ENCODE results near the gene PCOLCE2. TPM values are rescaled to one million over a fixed set of nuclear protein-coding genes. Genes with fewer than 3 reads are reported as not detected.

PCOLCE2 gene
- total RNA-seq, 1 experiment from 2014 or later = 0.34 TPM

- no peaks in the 10 kb centered on the region for H3K27me3 Mint-ChIP-seq (ENCODE audit: insufficient read depth, unreplicated experiment)
- H3K9me3 ChIP-seq = no peaks in the 10 kb centered on the region
- H3K4me3 ChIP-seq (ENCODE audit: low read depth, low read length) = no peak overlapping the region
- no peaks in the 10 kb centered on the region for H3K27me3 ChIP-seq (replicated peaks; ENCODE audit: control insufficient read depth, insufficient read depth, low read length)
- intact Hi-C loops (cut with micrococcal nuclease; ENCODE audit: unreplicated experiment) = no loop called here
- H3K36me3 ChIP-seq (ENCODE audit: control insufficient read depth, insufficient read depth, low read length) = no peaks in the 10 kb centered on the region
- ChIA-PET POLR2A (no interaction called here), CTCF (interaction anchor here (1.1 kb wide), 1 partner anchor 11 kb away, joined by 3 read pairs; no protein-coding TSS in a partner anchor)
- DNase-seq = no peak
- H3K36me3 Mint-ChIP-seq (ENCODE audit: insufficient read depth, unreplicated experiment) = no peaks in the 10 kb centered on the region
- H3K9me3 Mint-ChIP-seq (ENCODE audit: unreplicated experiment) = no peaks in the 10 kb centered on the region
- no peak overlapping the region for H3K4me3 Mint-ChIP-seq (ENCODE audit: unreplicated experiment)
- H3K4me1 Mint-ChIP-seq (ENCODE audit: low read depth, unreplicated experiment) = no peaks in the 10 kb centered on the region
- H3K4me1 ChIP-seq = no peaks in the 10 kb centered on the region
- TF ChIP-seq CTCF (IDR thresholded peaks at IDR 0.05; ENCODE audit: insufficient read depth in 1 of 2, low read depth in 1 of 2, low read length in 1 of 2, severe bottlenecking in 1 of 2, unreplicated experiment in 1 of 2) = no peak
- no peak overlapping the region for H3K27ac Mint-ChIP-seq (ENCODE audit: unreplicated experiment)
- no TSS peak for BruUV-seq (replicated peaks)
These were observed 71.5 kb downstream of the PCOLCE2 start for GRCh38 chr3:142817356-142817755.

DNA sequence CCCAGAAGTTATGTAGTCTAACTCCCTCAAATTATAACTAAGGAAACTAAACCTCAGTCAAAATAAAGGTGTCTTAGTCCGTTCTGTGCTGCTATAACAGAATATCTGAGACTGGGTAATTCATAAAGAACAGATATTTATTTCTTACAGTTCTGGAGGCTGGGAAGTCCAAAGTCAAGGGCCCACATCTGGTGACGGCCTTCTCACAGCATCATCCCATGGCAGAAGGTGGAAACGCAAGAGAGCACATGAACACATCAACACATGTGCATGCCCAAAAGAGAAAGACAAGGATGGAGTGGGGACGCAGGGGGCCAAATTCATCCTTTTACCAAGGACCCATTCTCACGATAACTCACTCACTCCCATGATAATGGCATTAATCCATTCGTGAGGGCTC lies 73.1 kb downstream of the PCOLCE2 start:
- Mint-ChIP-seq H3K4me1 (ENCODE audit: low read depth, unreplicated experiment) (no peaks in the 10 kb centered on the region), H3K4me3 (ENCODE audit: unreplicated experiment) (no peak overlapping the region), H3K27ac (ENCODE audit: unreplicated experiment) (no peak overlapping the region), H3K36me3 (ENCODE audit: insufficient read depth, unreplicated experiment) (no peaks in the 10 kb centered on the region), H3K27me3 (ENCODE audit: insufficient read depth, unreplicated experiment) (no peaks in the 10 kb centered on the region), H3K9me3 (ENCODE audit: unreplicated experiment) (no peaks in the 10 kb centered on the region)
- Histone ChIP-seq H3K36me3 (ENCODE audit: control insufficient read depth, insufficient read depth, low read length) (no peaks in the 10 kb centered on the region), H3K9me3 (no peaks in the 10 kb centered on the region), H3K4me1 (no peaks in the 10 kb centered on the region), H3K27me3 (replicated peaks; ENCODE audit: control insufficient read depth, insufficient read depth, low read length) (no peaks in the 10 kb centered on the region), H3K4me3 (ENCODE audit: low read depth, low read length) (no peak overlapping the region)
- ChIA-PET CTCF (interaction anchor here (0.6 kb wide), 1 partner anchor 252 kb away, joined by 3 read pairs; no protein-coding TSS in a partner anchor), POLR2A (no interaction called here)
- no TSS peak for BruUV-seq (replicated peaks)
- intact Hi-C loops (cut with micrococcal nuclease; ENCODE audit: unreplicated experiment) = no loop called here
- no peak for DNase-seq
- no peak for TF ChIP-seq CTCF (IDR thresholded peaks at IDR 0.05; ENCODE audit: insufficient read depth in 1 of 2, low read depth in 1 of 2, low read length in 1 of 2, severe bottlenecking in 1 of 2, unreplicated experiment in 1 of 2)

- Mint-ChIP-seq H3K9me3 (ENCODE audit: unreplicated experiment) (no peaks in the 10 kb centered on the region), H3K27me3 (ENCODE audit: insufficient read depth, unreplicated experiment) (no peaks in the 10 kb centered on the region), H3K4me3 (ENCODE audit: unreplicated experiment) (no peak overlapping the region), H3K36me3 (ENCODE audit: insufficient read depth, unreplicated experiment) (no peaks in the 10 kb centered on the region), H3K27ac (ENCODE audit: unreplicated experiment) (no peak overlapping the region), H3K4me1 (ENCODE audit: low read depth, unreplicated experiment) (no peaks in the 10 kb centered on the region)
- TF ChIP-seq CTCF (IDR thresholded peaks at IDR 0.05; ENCODE audit: insufficient read depth in 1 of 2, low read depth in 1 of 2, low read length in 1 of 2, severe bottlenecking in 1 of 2, unreplicated experiment in 1 of 2) = no peak
- Histone ChIP-seq H3K4me3 (ENCODE audit: low read depth, low read length) (no peak overlapping the region), H3K9me3 (no peaks in the 10 kb centered on the region), H3K36me3 (ENCODE audit: control insufficient read depth, insufficient read depth, low read length) (no peaks in the 10 kb centered on the region), H3K27me3 (replicated peaks; ENCODE audit: control insufficient read depth, insufficient read depth, low read length) (no peaks in the 10 kb centered on the region), H3K4me1 (no peaks in the 10 kb centered on the region)
- ChIA-PET POLR2A (no interaction called here), CTCF (no interaction called here)
- no TSS peak for BruUV-seq (replicated peaks)
- intact Hi-C loops (cut with micrococcal nuclease; ENCODE audit: unreplicated experiment) = no loop called here
- DNase-seq = no peak
These were observed 79.6 kb downstream of the PCOLCE2 start for GRCh38 chr3:142809259-142809658.

All from Caco-2 (cell line).